HepG2 (cell line): ENCODE results near the gene SAMD10. TPM values are rescaled to one million over a fixed set of nuclear protein-coding genes. Genes with fewer than 3 reads are reported as not detected.
A peak's percentile ranks its signal among the peaks of the same experiment; 100 is the strongest.

Experiments used
- ARNT ChIP-seq: fragments of 450-650 bp; IDR thresholded peaks from 2 replicates; pipeline ENCODE4 v1.6.1; 2017
- ARNTL ChIP-seq: sonication (generic); formaldehyde crosslinking; IDR thresholded peaks from 2 replicates; pipeline ENCODE4 v1.4.0; 2020; ENCODE audit warnings: mild to moderate bottlenecking, missing genetic modification reagents
- CTCF ChIP-seq: sonication (generic); formaldehyde crosslinking; IDR thresholded peaks from 2 replicates; pipeline ENCODE4 v1.5.0; 2020; ENCODE audit warnings: mild to moderate bottlenecking, missing genetic modification reagents, moderate library complexity
- GATA4 ChIP-seq: sonication (generic); IDR thresholded peaks from 2 replicates; pipeline ENCODE4 v1.6.1; 2016; ENCODE audit warnings: antibody characterized with exemption, low read depth, borderline replicate concordance
- GMEB1 ChIP-seq: sonication (generic); formaldehyde crosslinking; IDR thresholded peaks from 2 replicates; pipeline ENCODE4 v1.5.1; 2020; ENCODE audit warnings: missing genetic modification reagents, mild to moderate bottlenecking, borderline replicate concordance
- HNRNPH1 ChIP-seq: fragments of 200-400 bp; formaldehyde crosslinking; optimal IDR thresholded peaks from 2 replicates; pipeline ENCODE3; 2017; ENCODE audit warnings: mild to moderate bottlenecking, low read depth, low read length
- HNRNPLL ChIP-seq: fragments of 200-400 bp; formaldehyde crosslinking; IDR thresholded peaks from 2 replicates; pipeline ENCODE4 v1.6.1; 2017; ENCODE audit warnings: mild to moderate bottlenecking, low read depth, low read length; ENCODE audit not compliant: poor library complexity, severe bottlenecking
- NFAT5 ChIP-seq: sonication (generic); formaldehyde crosslinking; IDR thresholded peaks from 2 replicates; pipeline ENCODE4 v1.4.0; 2020; ENCODE audit warnings: missing genetic modification reagents
- NFE2 ChIP-seq: sonication (generic); formaldehyde crosslinking; IDR thresholded peaks from 2 replicates; pipeline ENCODE4 v1.4.0; 2020; ENCODE audit warnings: missing genetic modification reagents
- NFYB ChIP-seq: sonication (generic); formaldehyde crosslinking; IDR thresholded peaks from 2 replicates; pipeline ENCODE4 v1.4.0; 2020; ENCODE audit warnings: missing genetic modification reagents
- NR3C1 ChIP-seq: sonication (generic); formaldehyde crosslinking; IDR thresholded peaks from 2 replicates; pipeline ENCODE4 v1.4.0; 2020; ENCODE audit warnings: missing genetic modification reagents
- RORA ChIP-seq: sonication (generic); formaldehyde crosslinking; IDR thresholded peaks from 2 replicates; pipeline ENCODE4 v1.5.0; 2020; ENCODE audit warnings: mild to moderate bottlenecking, missing genetic modification reagents, moderate library complexity
- WIZ ChIP-seq: sonication (generic); formaldehyde crosslinking; IDR thresholded peaks from 2 replicates; pipeline ENCODE4 v1.5.1; 2020; ENCODE audit warnings: mild to moderate bottlenecking, missing genetic modification reagents
- ZBTB25 ChIP-seq: IDR thresholded peaks from 2 replicates; pipeline ENCODE4 v1.6.1; 2018; ENCODE audit warnings: missing genetic modification reagents
- ZBTB38 ChIP-seq: sonication (generic); formaldehyde crosslinking; IDR thresholded peaks from 2 replicates; pipeline ENCODE4 v1.5.1; 2020; ENCODE audit warnings: mild to moderate bottlenecking, missing genetic modification reagents
- ZNF460 ChIP-seq: sonication (generic); formaldehyde crosslinking; IDR thresholded peaks from 2 replicates; pipeline ENCODE4 v1.5.1; 2020; ENCODE audit warnings: missing genetic modification reagents, mild to moderate bottlenecking, borderline replicate concordance
- ZNF501 ChIP-seq: sonication (generic); formaldehyde crosslinking; IDR thresholded peaks from 2 replicates; pipeline ENCODE4 v1.5.1; 2020; ENCODE audit warnings: mild to moderate bottlenecking, moderate library complexity, missing genetic modification reagents
- ZNF879 ChIP-seq: sonication (generic); formaldehyde crosslinking; IDR thresholded peaks from 2 replicates; pipeline ENCODE4 v1.8.1; 2023; ENCODE audit warnings: missing genetic modification reagents
- ZSCAN21 ChIP-seq: sonication (generic); formaldehyde crosslinking; IDR thresholded peaks from 2 replicates; pipeline ENCODE4 v1.8.0; 2022; ENCODE audit warnings: mild to moderate bottlenecking, missing genetic modification reagents, moderate library complexity, borderline replicate concordance
- polyA plus RNA-seq, 8 experiments: library from polyadenylated mRNA; depleted of rRNA in 3 of 8; stranded (reverse) in 7 of 8; unstranded in 1 of 8; fragments of >200 nt; fragmentation: Illumina TruSeq in 4 of 8; extraction: Trizol in 4 of 8; gene quantifications; 2 replicates each; pipeline versions ENCODE4 v1.2.1 to v1.2.3, GENCODE V29; 2011 to 2016; ENCODE audit warnings: low read depth in 4 of 8, missing spikeins in 1 of 8, mixed read lengths in 1 of 8; ENCODE audit not compliant: insufficient read depth in 1 of 8
- total RNA-seq, 5 experiments: library from RNA; depleted of rRNA; stranded (reverse); fragments of >200 nt; fragmentation: Illumina TruSeq; extraction: Trizol; gene quantifications; 2 replicates each; pipeline ENCODE4 v1.2.3, GENCODE V29; 2016; ENCODE audit warnings: low read depth in 1 of 5

The SAMD10 gene
- total and polyA plus RNA-seq, 2 of the 13 experiments (the other 11 are each of a cell fraction or from before 2014, with no cell fraction given): 6.1 to 11.0 TPM

- no peak for TF ChIP-seq NFAT5
- TF ChIP-seq ARNT: no peak
- 0 out of 2 replicates have a peak, but pooled peaks have one; percentile 14 for TF ChIP-seq GATA4
- TF ChIP-seq ZBTB38: 0 out of 2 replicates have a peak, but pooled peaks have one; percentile 30
- TF ChIP-seq NR3C1: no peak
- TF ChIP-seq NFYB (CRISPR knock-in tag): 0 out of 2 replicates have a peak, but pooled peaks have one; percentile 21
- 0 out of 2 replicates have a peak, but pooled peaks have one; percentile 10 for TF ChIP-seq ARNTL
- no peak for TF ChIP-seq NFE2 (CRISPR knock-in tag)
- peak; percentile 31; the same call in 1 of the 2 replicates for TF ChIP-seq ZNF501 (CRISPR knock-in tag)
- TF ChIP-seq RORA (CRISPR knock-in tag): no peak
- 0 out of 2 replicates have a peak, but pooled peaks have one; percentile 21 for TF ChIP-seq ZBTB25 (CRISPR knock-in tag)
- TF ChIP-seq ZNF460 (CRISPR knock-in tag): no peak
- TF ChIP-seq ZSCAN21: peak; percentile 42; the same call in 1 of the 2 replicates
- peak; percentile 44 for TF ChIP-seq CTCF (CRISPR knock-in tag)
- 0 out of 2 replicates have a peak, but pooled peaks have one; percentile 29 for TF ChIP-seq WIZ (CRISPR knock-in tag)
- 0 out of 2 replicates have a peak, but pooled peaks have one; percentile 11 for TF ChIP-seq ZNF879 (CRISPR knock-in tag)
- TF ChIP-seq HNRNPH1: no peak
- TF ChIP-seq HNRNPLL: no peak
- TF ChIP-seq GMEB1 (CRISPR knock-in tag): no peak
Measured at GRCh38 chr20:63979557-63980316, at the start of gene SAMD10 (continued).
